ENCODE results near the gene SFI1.

Gene SFI1

GRCh38 chr22:31647066-31647465 is 150.7 kb downstream of the SFI1 start:
- no peak for DNase-seq

GRCh38 chr22:31647523-31648320 is 151.4 kb downstream of the SFI1 start:
- DNase-seq, result no peak

DNA sequence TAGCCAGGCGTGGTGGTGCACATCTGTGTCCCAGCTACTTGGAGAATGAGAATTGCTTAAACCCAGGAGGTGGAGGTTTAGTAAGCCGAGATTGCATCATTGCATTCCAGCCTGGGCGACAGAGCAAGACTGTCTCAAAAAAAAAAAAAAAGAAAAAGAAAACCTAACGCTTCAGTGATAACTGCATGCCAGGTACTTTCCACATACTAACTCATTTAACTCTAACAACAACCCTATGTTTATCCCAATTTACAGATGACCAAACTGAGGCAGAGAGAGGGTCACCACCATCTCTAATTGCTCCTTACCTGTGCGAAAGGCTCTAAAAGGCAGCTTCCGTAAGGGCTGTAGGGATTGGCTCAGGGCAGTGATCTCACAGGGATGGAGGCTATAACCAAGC is 154.1 kb downstream of the SFI1 start:
- no peak for DNase-seq

- DNase-seq, result no peak
These were observed 155.3 kb downstream of the SFI1 start for GRCh38 chr22:31651664-31652063.

GRCh38 chr22:31652088-31652487 is 155.8 kb downstream of the SFI1 start:
- no peak for DNase-seq

DNA sequence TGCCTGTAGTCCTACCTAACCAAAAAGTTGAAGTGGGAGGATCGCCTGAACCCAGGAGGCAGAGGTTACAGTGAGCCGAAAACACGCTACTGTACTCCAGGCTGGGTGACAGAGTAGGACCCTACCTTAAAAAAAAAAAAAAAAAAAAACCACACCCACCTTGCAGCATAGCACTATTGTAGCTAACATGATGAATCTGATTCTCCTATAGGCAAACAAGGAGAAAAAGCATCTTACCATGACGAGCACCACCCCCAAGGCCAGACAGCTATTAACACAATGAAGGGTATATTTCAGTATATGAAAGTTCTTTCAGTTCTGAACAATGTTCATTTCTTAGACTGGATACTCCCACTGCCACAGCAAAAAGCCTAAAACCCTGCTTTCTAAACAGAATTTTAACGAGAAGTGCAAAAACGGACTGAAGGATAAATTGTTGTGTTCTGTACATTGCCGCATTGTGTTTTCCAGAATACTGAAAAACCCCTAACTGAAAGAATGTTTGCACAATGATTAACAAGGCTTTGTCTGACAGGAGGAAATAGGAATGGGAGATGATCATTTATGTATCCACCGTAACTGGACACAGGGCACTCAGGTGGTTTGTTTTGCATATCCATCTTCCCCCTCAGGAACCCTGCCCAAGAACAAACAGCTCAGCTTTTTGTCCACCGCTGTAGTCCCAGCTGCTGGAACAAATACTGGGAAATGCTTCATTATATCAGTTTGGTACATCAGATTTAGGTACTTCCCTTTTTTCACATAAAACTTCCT is 156.8 kb downstream of the SFI1 start:
- no peak for DNase-seq

- no peak for DNase-seq
These were observed 157.6 kb downstream of the SFI1 start for GRCh38 chr22:31653944-31654343.

- DNase-seq, result no peak
These were observed 158.1 kb downstream of the SFI1 start for GRCh38 chr22:31654408-31654807.

- DNase-seq, result no peak
These were observed 162.9 kb downstream of the SFI1 start for GRCh38 chr22:31659246-31659645.

DNA sequence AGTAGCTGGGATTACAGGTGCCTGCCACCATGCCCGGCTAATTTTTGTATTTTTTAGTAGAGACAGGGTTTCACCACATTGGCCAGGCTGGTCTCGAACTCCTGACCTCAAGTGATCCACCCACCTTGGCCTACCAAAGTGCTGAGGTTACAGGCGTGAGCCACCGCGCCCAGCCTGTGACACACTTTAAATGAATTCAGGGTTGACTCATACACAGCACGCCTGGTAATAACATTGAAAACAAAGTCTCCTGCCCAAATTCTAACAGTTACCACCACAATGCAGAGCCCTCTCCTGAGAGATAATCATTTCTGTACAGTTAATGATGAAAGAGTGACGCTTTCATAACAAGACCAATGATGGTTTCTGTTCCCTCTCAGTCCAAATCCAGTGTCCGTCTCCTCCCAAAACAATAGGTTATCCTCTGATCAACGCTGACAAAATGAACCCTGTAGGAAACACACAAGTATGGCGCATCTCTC is 164.6 kb downstream of the SFI1 start:
- DNase-seq, result peak; percentile 28 to 33

DNA sequence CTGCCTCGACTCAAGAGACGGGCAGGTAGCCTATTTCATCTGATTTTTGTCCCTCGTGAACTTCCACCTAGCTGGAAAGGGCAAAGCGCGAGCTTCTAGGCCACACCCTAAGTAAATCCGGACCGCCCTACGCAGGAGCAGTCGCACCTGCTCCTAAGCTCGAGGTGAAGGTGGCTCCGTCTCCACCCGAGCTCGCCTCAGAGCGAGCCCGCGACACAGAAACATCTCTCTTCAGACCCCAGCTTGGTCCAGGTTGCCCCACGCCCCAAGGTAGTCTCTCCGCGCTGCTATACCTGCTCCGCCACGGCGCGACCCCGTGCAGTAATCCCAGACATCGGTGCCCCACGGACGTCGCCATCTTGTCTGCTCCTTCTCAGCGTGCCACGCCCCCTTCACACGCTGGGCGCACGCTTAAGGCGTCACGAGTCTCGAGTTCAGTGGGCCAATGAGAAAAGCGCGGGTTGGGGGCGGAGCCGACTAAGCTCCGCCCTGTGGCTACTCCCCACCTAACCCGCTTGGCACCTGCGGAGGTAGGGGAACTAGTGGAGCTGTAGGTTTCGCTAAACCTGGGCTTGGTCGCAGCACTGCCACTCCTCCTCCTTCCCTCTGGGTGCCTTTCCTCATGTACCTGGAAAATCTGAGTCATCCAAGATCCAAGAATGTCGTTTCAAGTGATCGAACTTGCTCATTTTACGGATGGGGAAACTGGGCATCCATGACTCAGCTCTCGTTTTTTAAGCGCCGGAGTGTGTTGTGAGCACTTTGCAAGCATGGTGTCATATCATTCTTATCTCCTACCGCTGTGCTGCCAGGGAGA is 165.7 kb downstream of the SFI1 start, which contains the start of gene PISD:
TSS of gene PISD (minus strand) at position 365 of the 817 bp plus-strand sequence. CDS start at position 358, 7 bp downstream.
- DNase-seq, result peak; percentile 96 to 97

DNA sequence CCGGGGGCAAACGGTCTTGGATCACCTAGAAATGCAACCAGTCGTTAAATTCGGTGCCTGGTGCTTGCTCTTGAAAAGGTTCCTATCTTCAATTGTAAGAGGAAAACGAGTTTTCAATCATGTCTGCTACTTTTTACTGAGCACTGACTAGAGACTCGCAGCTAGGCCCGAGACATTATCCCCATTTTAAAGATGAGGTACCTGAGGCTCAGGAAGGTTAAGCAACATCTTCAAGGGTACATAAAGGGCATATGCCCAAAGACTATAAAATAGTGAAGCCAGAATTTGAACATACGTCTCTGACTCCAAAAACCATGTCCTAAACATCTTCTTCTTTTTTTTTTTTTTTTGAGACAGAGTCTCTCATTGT is 166.3 kb downstream of the SFI1 start:
- DNase-seq, result no peak
